Stimulated activated CD8-positive, alpha-beta memory T cell treated with anti-CD3 and anti-CD28 coated beads, Interleukin-12 subunit alpha, Interleukin-12 subunit beta, amount 100 ng/mL, for 24 hours (primary cell): ENCODE results near the gene FXYD5.
A peak's percentile ranks its signal among the peaks of the same experiment; 100 is the strongest.

Experiments used
- DNase-seq: peaks from one replicate; pipeline ENCODE4 v3.0.0-alpha.2; 2020; ENCODE audit errors: extremely low read depth

Gene FXYD5, protein sequence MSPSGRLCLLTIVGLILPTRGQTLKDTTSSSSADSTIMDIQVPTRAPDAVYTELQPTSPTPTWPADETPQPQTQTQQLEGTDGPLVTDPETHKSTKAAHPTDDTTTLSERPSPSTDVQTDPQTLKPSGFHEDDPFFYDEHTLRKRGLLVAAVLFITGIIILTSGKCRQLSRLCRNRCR

GRCh38 chr19:35154525-35155406, at the start of gene FXYD5:
Gene FXYD5, plus strand, starts transcription at chr19:35154735. Its CDS starts 816 bp downstream, at chr19:35155551.
- DNase-seq: peak; percentile 71

- DNase-seq: no peak
These were observed 49.5 kb upstream of the FXYD5 start for GRCh38 chr19:35105047-35105410.

- DNase-seq: no peak
These were observed 48.9 kb upstream of the FXYD5 start for GRCh38 chr19:35105411-35106290.

- no peak for DNase-seq
These were observed 48.3 kb upstream of the FXYD5 start for GRCh38 chr19:35106291-35106583.

DNA sequence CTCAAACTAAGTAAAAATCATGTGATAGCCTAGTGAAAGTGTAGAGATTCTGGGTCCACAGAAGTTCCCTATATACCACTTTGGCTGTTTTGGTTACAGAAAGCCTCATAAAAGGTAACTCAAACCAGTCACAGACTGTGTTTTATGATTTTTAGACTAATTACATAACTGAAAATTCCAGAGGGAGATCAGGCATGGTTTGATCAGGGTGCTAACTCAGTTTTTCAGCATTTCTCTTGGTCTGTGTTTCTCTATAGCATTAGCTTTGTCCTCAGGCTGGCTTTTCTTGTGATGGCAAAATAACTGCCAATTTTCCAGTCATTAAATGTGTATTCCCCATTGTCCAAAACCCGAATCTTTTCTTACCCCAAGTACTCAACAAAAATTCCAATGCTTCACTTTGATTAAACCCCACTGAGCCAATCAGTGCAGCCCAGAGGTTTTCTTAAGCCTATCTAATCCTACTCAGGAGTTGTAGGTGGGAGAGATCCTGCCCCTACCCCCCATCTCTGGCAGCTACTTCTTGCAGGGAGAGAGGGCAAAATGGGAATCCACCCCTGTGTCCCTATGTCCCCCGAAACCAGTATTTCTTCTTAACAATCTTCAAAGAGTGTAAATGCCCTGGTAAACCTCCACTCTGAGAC, 47.5 kb upstream of the FXYD5 start:
- DNase-seq: no peak

- no peak for DNase-seq
These were observed 47.0 kb upstream of the FXYD5 start for GRCh38 chr19:35107545-35107944.

GRCh38 chr19:35108730-35109129, 45.8 kb upstream of the FXYD5 start:
- DNase-seq: no peak

DNA sequence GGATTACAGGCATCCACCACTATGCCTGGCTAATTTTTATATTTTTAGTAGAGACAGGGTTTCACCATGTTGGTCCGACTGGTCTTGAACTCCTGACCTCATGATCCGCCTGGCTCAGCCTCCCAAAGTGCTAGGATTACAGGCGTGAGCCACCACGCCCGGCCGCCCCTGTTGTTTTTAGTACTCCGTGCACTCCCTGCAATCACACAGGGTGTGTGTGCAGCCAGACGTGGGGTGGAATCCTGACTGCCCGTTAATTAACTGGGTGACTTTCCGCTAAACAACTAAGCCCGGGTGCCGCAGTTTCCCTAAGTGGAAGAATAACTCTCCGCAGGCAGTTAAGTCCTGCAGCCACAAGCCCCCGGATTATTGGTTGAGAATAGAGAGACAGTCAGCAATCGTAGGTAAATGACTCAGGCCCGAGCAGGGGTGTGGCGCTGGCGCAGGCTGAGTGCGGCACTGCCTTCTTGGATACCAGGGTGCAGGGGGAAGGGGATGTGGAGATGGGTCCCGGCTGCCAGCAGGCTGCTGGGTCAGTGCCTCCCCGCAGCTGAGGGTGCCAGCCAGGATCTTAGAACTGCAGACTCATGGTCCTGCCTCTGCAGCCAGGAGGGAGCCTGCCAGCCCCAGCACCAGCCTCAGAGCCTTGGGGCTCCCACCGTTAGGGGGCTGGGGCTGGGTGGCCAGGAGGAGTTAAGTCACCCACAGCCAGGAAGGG, 45.0 kb upstream of the FXYD5 start:
- no peak for DNase-seq

DNA sequence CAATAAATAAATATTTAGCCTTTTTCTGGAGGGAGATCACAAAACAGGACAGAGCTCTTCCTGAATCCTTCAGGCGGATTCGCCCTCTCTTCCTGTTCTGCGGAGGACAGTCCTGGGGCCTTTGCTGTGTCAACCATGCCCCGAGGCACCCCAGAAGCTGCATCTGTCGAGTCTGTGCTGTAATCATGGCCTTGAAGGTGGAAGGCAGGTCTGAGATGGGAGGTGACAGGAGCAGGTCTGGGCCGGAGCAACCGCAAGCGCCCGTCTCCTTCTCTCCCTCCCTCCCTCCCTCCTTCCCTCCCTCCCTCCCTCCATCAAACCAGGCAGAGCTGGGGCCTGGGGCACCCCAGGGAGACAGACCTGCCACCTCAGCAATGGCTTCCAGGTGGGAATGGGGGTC, 43.6 kb upstream of the FXYD5 start:
- DNase-seq: no peak

GRCh38 chr19:35112995-35113688, 41.4 kb upstream of the FXYD5 start:
- DNase-seq: no peak

DNA sequence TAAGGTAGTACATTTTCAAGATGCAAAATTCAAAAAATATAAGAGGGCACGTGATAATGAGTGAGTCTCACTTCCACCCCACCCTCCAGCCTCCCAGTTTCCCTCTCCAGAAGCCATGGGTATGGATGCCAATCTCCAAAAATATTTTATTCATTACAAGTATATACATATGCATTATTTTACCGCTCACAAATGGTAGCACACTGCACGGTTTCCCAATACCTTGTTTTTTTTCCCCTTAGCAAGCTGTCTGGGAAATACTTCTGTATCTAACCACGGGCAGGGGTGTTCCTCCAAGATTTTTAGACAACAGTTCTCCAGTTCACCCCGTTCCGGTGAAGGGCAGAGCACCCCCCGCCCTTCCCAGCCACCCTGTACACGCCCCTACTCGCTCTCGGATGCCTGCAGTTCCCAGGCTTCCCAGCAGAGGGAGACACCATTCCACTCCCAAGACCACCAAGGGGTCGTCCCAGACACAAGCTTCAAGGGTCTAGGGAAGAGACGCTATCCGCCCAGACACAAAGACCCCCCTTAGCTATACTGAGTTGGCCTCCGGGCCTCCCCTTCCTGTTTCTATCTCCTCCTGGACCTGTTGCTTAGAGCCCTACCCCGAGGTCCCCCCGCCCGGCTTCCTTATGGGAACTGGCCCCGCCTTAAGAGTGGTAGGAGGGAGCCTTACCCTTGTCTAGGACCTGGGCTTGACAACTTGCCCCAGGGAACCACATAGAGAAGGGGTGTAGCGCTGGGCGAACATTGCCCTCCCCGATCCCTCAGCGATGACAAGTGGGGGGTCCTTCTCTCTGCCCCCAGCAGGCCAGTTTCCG, 40.0 kb upstream of the FXYD5 start:
- peak; percentile 25 for DNase-seq

- no peak for DNase-seq
These were observed 39.2 kb upstream of the FXYD5 start, which contains the start of gene FXYD3 for GRCh38 chr19:35115177-35115951. Gene FXYD3, plus strand, starts transcription at chr19:35115823. Its CDS starts 3,554 bp downstream, at chr19:35119377.

- DNase-seq: no peak
These were observed 38.3 kb upstream of the FXYD5 start for GRCh38 chr19:35116072-35116801.

GRCh38 chr19:35117116-35117515, 37.4 kb upstream of the FXYD5 start:
- DNase-seq: no peak

DNA sequence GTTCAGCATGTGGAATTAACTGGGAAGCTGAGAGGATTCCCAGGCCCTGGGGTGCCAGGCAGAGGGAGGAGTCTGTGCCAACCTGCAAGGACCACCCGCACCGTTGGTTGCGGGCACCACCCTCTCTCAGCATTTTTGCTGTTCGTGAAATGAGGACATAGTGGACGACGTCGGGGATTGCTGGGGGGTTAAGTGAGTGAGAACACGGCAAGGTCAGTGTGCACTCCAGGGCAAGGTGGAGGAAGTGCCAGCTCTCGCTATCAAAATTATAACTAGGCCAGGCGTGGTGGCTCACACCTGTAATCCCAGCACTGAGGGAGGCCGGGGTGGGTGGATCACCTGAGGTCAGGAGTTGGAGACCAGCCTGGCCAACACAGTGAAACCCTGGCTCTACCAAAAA, 36.7 kb upstream of the FXYD5 start:
- no peak for DNase-seq

GRCh38 chr19:35118268-35119020, 36.1 kb upstream of the FXYD5 start:
- no peak for DNase-seq

DNA sequence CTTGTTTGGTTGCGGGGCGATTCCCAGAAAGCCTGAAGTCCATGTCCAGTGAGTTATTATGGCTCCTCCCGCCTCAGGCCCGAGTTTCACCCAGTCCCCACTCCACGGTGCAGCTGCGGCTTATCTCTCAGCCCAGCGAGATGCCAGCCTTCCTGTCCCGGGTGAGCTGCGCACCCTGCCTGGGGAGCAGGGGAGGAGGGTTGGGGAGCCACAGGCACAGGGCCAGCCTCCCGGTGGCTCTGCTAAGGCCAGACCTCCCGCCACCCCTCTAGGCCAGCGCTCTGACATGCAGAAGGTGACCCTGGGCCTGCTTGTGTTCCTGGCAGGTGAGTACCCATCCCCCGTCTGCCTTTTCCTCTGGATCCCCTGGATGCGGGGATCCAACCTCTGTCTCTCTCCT, 35.4 kb upstream of the FXYD5 start:
- no peak for DNase-seq
